Uterus (tissue), 2 donors: ENCODE data around the gene NOMO2.
"Not testable (repeated sequence)": the region's sequence is repeated elsewhere in the genome, so short reads cannot be mapped to it uniquely, and the experiment has no call there.

Experiments used
- POLR2A ChIP-seq, 2 donors: fragments of 450-650 bp; IDR thresholded peaks; one replicate each; pipeline ENCODE4 v1.6.1; 2016; ENCODE audit warnings: antibody characterized with exemption in 2 of 2, mild to moderate bottlenecking in 1 of 2, moderate library complexity in 1 of 2
- TF ChIP-seq, protein P1 (sequence below), 4 experiments: fragments of 200-600 bp in 2 of 4; fragments of 450-650 bp in 2 of 4; sonication (generic) in 2 of 4; IDR thresholded peaks; one replicate each; pipeline ENCODE4 v1.5.1; 2016 to 2019; ENCODE audit warnings: antibody characterized with exemption in 4 of 4, mild to moderate bottlenecking in 2 of 4, moderate library complexity in 1 of 4

DNA sequence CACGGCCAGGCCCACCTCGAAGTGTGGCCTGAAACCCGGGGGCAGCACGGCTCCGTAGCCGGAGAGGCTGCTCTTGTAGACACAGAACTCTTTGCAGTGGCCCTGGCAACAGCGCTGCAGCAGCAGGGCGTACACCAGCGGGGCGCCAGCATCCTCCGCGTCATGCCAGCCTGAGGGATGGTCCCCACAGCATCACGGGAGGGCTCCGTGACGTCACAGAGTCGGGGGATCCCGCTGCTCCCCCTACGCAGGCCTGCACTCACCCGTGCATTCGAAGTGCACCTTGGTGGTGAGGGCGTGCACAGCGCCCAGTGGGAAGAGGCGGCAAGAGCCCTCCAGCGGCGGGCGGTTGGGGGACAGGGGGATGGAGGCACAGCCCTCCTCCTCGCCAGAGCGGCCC lies 179.2 kb downstream of the NOMO2 start:
- TF ChIP-seq, protein P1, sequence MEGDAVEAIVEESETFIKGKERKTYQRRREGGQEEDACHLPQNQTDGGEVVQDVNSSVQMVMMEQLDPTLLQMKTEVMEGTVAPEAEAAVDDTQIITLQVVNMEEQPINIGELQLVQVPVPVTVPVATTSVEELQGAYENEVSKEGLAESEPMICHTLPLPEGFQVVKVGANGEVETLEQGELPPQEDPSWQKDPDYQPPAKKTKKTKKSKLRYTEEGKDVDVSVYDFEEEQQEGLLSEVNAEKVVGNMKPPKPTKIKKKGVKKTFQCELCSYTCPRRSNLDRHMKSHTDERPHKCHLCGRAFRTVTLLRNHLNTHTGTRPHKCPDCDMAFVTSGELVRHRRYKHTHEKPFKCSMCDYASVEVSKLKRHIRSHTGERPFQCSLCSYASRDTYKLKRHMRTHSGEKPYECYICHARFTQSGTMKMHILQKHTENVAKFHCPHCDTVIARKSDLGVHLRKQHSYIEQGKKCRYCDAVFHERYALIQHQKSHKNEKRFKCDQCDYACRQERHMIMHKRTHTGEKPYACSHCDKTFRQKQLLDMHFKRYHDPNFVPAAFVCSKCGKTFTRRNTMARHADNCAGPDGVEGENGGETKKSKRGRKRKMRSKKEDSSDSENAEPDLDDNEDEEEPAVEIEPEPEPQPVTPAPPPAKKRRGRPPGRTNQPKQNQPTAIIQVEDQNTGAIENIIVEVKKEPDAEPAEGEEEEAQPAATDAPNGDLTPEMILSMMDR (IDR thresholded peaks at IDR 0.05), result not testable (repeated sequence)
- not testable (repeated sequence) for TF ChIP-seq POLR2A (IDR thresholded peaks at IDR 0.05)
